ENCODE data around the gene NOS3.

NOS3 gene

DNA sequence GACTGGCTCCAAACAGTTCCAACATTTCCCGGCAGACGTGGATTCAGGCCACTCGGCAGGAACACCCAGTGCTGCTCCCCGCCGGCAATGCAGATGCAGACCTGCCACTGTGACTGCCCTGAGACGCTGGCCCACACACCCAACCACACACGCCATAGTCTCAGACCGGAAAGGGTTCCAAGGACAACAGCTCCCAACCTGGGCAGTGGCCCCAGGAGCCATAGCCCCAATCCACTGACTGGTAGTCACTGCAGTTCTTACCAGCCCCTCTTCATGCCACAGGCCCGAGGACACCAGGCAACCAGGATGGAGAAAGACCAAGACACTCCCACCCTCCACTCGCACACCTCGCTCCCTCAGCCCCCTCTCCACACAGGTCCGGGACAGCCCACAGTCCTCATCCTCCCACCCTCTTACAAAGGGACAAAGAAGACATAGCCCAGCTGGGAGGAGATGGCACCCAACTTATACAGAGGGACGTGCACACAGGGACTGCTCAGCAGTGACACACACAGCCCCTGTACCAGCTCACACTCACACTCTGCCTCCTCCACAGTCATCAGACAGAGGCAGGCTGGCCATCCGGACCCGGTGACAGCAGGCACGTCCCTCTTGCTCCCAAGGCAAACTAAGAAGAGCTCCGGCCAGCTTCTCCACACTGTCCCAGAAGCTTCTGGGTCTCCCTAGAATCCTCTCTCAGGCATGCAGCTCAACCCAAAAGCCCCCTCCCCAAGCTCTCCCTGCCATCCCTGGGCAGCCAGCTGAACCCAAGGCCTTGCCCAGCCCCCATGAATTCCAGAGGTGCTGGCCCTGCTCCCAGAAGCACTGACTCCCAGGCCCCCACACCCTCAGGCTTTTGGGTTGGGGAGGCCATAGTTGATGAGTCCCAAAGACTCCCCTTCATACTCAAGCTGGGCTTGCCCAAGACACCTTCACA lies 37.5 kb upstream of the NOS3 start:
- Histone ChIP-seq H3K9ac (ENCODE audit: low read length) (no peak overlapping the region), H3K4me1 (ENCODE audit: control insufficient read depth, insufficient read depth, low read length) (peaks cover 40% of the 10 kb centered on the region), H3K9me3 (ENCODE audit: control insufficient read depth, insufficient read depth, low read depth, low read length) (no peaks in the 10 kb centered on the region), H3K27me3 (ENCODE audit: control insufficient read depth, insufficient read depth, low read length) (0 out of 2 replicates have a peak, but pooled peaks cover 4% of the 10 kb centered on the region), H3K36me3 (ENCODE audit: control insufficient read depth, insufficient read depth, low read length) (no peaks in the 10 kb centered on the region), H3K27ac (ENCODE audit: low read depth, low read length) (no peak overlapping the region), H3K4me3 (ENCODE audit: low read depth, low read length) (no peak overlapping the region)

GRCh38 chr7:150954201-150954985 lies 36.4 kb upstream of the NOS3 start:
- H3K4me1 ChIP-seq (ENCODE audit: control insufficient read depth, insufficient read depth, low read length), result peaks cover 30% of the 10 kb centered on the region
- H3K4me3 ChIP-seq (ENCODE audit: low read depth, low read length), result no peak overlapping the region
- no peak overlapping the region for H3K27ac ChIP-seq (ENCODE audit: low read depth, low read length)

GRCh38 chr7:150954986-150955518 lies 35.8 kb upstream of the NOS3 start:
- H3K36me3 ChIP-seq (ENCODE audit: control insufficient read depth, insufficient read depth, low read length), result no peaks in the 10 kb centered on the region
- H3K4me1 ChIP-seq (ENCODE audit: control insufficient read depth, insufficient read depth, low read length), result peaks cover 24% of the 10 kb centered on the region
- no peaks in the 10 kb centered on the region for H3K9me3 ChIP-seq (ENCODE audit: control insufficient read depth, insufficient read depth, low read depth, low read length)
- H3K4me3 ChIP-seq (ENCODE audit: low read depth, low read length), result no peak overlapping the region
- no peaks in the 10 kb centered on the region for H3K27me3 ChIP-seq (ENCODE audit: control insufficient read depth, insufficient read depth, low read length)
- no peak overlapping the region for H3K27ac ChIP-seq (ENCODE audit: low read depth, low read length)
- H3K9ac ChIP-seq (ENCODE audit: low read length), result peak overlapping the region; percentile 21

More at GRCh38 chr7:150954201-150954985, 36.4 kb upstream of the NOS3 start:
- no peaks in the 10 kb centered on the region for H3K36me3 ChIP-seq (ENCODE audit: control insufficient read depth, insufficient read depth, low read length)
- H3K9me3 ChIP-seq (ENCODE audit: control insufficient read depth, insufficient read depth, low read depth, low read length), result no peaks in the 10 kb centered on the region
- H3K27me3 ChIP-seq (ENCODE audit: control insufficient read depth, insufficient read depth, low read length), result no peaks in the 10 kb centered on the region
- H3K9ac ChIP-seq (ENCODE audit: low read length), result peak overlapping the region; percentile 21

GRCh38 chr7:150955519-150956394 lies 35.1 kb upstream of the NOS3 start:
- Histone ChIP-seq H3K9ac (ENCODE audit: low read length) (no peak overlapping the region), H3K27ac (ENCODE audit: low read depth, low read length) (no peak overlapping the region), H3K4me3 (ENCODE audit: low read depth, low read length) (no peak overlapping the region), H3K4me1 (ENCODE audit: control insufficient read depth, insufficient read depth, low read length) (peaks cover 21% of the 10 kb centered on the region), H3K36me3 (ENCODE audit: control insufficient read depth, insufficient read depth, low read length) (no peaks in the 10 kb centered on the region), H3K9me3 (ENCODE audit: control insufficient read depth, insufficient read depth, low read depth, low read length) (no peaks in the 10 kb centered on the region), H3K27me3 (ENCODE audit: control insufficient read depth, insufficient read depth, low read length) (no peaks in the 10 kb centered on the region)

DNA sequence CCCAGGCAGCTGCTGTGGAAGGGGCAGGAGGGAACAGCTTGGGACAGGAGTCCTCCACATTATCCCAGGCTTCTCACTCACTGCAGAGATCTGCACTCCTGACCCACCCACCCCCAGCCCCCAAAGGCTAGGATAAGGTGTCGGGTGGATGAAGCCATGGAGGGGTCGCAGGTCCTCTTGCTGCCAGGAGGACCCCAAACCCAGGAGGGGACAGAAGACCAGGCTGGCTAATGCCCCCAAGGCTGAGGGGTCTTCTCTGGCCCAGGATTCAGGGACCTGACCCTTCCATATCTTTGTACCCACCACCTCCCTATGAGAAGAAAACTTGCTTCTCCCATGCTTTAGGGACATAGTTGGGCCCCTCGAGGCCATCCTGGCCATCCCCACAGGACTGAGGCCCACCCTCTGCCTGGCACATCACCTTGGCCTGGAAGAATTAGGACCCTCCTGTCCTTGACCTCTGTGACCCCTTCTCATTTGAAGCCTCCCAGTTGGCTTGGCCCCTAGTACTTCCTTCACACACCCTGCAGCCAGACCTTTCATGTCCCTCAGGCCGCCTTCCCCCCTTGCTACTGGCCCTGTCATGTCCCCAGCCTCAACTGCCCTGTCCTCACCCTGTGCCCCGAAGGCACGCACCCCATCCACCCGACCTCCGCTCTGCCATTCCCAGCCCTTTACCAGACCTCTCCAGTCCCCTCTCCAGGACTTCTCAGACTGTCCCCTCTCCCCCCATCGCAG lies 34.3 kb upstream of the NOS3 start:
- Histone ChIP-seq H3K4me3 (ENCODE audit: low read depth, low read length) (no peak overlapping the region), H3K27ac (ENCODE audit: low read depth, low read length) (no peak overlapping the region), H3K27me3 (ENCODE audit: control insufficient read depth, insufficient read depth, low read length) (no peaks in the 10 kb centered on the region), H3K36me3 (ENCODE audit: control insufficient read depth, insufficient read depth, low read length) (no peaks in the 10 kb centered on the region), H3K9me3 (ENCODE audit: control insufficient read depth, insufficient read depth, low read depth, low read length) (no peaks in the 10 kb centered on the region), H3K9ac (ENCODE audit: low read length) (no peak overlapping the region), H3K4me1 (ENCODE audit: control insufficient read depth, insufficient read depth, low read length) (peaks cover 24% of the 10 kb centered on the region)

DNA sequence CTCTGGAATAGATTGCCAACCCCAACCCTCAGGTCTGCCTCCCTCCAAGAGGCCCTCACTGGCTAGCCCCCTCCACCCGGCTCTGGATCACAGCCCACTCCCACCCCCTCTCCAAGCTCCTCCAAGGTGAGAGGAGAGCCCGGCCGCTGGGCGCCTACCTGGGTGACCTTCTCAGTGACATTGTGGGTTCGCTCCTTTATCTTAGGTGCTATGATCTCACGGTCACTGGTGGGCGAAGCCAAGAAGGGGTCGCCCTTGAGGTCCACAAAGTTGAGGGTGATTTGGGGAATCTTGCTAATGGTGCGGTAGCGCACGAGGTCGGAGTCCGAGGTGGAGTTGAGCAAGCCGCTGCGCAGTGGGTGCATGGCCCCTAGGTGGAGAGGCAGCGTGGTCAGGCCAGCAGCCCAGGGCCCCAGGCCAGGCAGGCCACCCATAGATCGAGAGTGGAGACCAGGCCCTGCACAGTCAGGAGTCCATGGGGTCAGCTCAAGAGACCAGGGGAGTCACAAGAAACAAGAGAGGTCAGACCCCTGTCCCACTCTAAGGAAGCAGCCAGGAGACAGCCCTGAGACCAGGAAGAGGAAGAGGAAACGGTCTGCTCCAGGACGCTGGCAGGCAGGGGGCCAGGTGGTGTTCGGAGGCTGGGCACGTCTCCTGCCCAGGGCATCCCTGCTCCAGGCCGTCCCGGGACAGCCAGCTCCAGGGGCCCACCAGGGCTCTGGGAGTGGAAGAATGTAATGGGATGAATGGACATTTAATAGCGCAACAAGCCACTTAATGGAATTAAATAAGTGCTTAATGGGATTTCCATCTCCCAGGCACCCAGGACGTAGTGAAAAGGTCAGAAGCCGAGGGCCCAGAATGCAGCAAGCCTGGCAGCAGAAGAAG lies 33.4 kb upstream of the NOS3 start:
- H3K4me3 ChIP-seq (ENCODE audit: low read depth, low read length), result no peak overlapping the region
- H3K9ac ChIP-seq (ENCODE audit: low read length), result no peak overlapping the region
- H3K36me3 ChIP-seq (ENCODE audit: control insufficient read depth, insufficient read depth, low read length), result no peaks in the 10 kb centered on the region
- no peaks in the 10 kb centered on the region for H3K9me3 ChIP-seq (ENCODE audit: control insufficient read depth, insufficient read depth, low read depth, low read length)
- no peak overlapping the region for H3K27ac ChIP-seq (ENCODE audit: low read depth, low read length)
- H3K27me3 ChIP-seq (ENCODE audit: control insufficient read depth, insufficient read depth, low read length), result no peaks in the 10 kb centered on the region
- H3K4me1 ChIP-seq (ENCODE audit: control insufficient read depth, insufficient read depth, low read length), result peaks cover 32% of the 10 kb centered on the region

DNA sequence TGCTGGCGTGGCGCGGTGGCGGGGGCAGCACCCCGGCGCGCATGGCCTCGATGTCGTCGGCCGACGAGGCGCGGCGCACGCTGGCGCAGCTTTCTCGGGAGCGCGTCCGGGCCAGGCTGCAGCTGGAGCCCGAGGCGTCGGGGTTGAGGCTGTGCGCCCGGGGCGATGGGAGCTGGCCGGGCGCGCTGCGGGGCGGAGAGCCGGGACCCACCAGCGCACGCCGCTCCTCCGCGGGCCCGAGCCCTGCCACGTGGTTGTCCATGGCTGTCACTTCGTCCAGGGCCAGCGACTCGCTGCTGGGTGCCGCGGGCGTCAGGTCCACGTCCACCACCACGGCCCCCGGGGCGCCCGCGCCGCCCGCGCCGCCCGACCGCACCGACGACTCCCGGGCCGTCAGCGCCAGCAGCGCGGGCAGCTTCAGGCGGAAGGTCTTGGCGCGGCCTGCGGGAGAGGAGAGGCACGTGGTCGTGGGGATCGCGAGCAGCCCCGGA lies 32.7 kb upstream of the NOS3 start:
- Histone ChIP-seq H3K9ac (ENCODE audit: low read length) (no peak overlapping the region), H3K4me1 (ENCODE audit: control insufficient read depth, insufficient read depth, low read length) (peaks cover 38% of the 10 kb centered on the region), H3K36me3 (ENCODE audit: control insufficient read depth, insufficient read depth, low read length) (no peaks in the 10 kb centered on the region), H3K27me3 (ENCODE audit: control insufficient read depth, insufficient read depth, low read length) (no peaks in the 10 kb centered on the region), H3K27ac (ENCODE audit: low read depth, low read length) (no peak overlapping the region), H3K4me3 (ENCODE audit: low read depth, low read length) (no peak overlapping the region), H3K9me3 (ENCODE audit: control insufficient read depth, insufficient read depth, low read depth, low read length) (no peaks in the 10 kb centered on the region)

DNA sequence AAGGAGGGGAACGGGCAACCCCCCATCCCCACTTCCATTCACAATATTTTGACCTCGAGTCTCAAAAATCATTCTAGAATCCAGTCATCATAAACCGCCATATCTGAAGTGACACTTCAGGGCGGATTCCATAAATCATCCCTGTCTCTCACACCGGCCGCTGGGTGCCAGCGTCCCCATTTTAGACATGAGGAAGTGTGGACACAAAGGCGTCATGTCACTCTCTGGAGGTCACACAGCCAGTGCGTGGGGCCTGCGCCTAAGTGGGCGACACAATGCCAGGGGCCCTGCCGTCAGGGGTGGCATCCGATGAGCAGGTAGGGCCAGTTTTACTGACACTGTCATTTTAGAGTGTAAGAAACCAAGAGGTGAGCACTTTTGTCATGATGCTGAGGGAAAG lies 32.2 kb upstream of the NOS3 start:
- no peak overlapping the region for H3K9ac ChIP-seq (ENCODE audit: low read length)
- H3K4me3 ChIP-seq (ENCODE audit: low read depth, low read length), result no peak overlapping the region
- no peak overlapping the region for H3K27ac ChIP-seq (ENCODE audit: low read depth, low read length)
- H3K9me3 ChIP-seq (ENCODE audit: control insufficient read depth, insufficient read depth, low read depth, low read length), result no peaks in the 10 kb centered on the region
- no peaks in the 10 kb centered on the region for H3K27me3 ChIP-seq (ENCODE audit: control insufficient read depth, insufficient read depth, low read length)
- H3K36me3 ChIP-seq (ENCODE audit: control insufficient read depth, insufficient read depth, low read length), result no peaks in the 10 kb centered on the region
- H3K4me1 ChIP-seq (ENCODE audit: control insufficient read depth, insufficient read depth, low read length), result peaks cover 41% of the 10 kb centered on the region

- Histone ChIP-seq H3K36me3 (ENCODE audit: control insufficient read depth, insufficient read depth, low read length) (no peaks in the 10 kb centered on the region), H3K9ac (ENCODE audit: low read length) (no peak overlapping the region), H3K9me3 (ENCODE audit: control insufficient read depth, insufficient read depth, low read depth, low read length) (no peaks in the 10 kb centered on the region), H3K27me3 (ENCODE audit: control insufficient read depth, insufficient read depth, low read length) (no peaks in the 10 kb centered on the region), H3K4me3 (ENCODE audit: low read depth, low read length) (no peak overlapping the region), H3K27ac (ENCODE audit: low read depth, low read length) (no peak overlapping the region), H3K4me1 (ENCODE audit: control insufficient read depth, insufficient read depth, low read length) (peaks cover 45% of the 10 kb centered on the region)
Observed at GRCh38 chr7:150959081-150959480, 31.7 kb upstream of the NOS3 start.

All from HUES6 (cell line).